ENCODE data around the gene PRKN. TPM values are rescaled to one million over a fixed set of nuclear protein-coding genes. Genes with fewer than 3 reads are reported as not detected.

Gene PRKN
- 2.3 and 2.8 TPM in 2 replicates for total RNA-seq
- polyA plus RNA-seq = 2.4 and 3.9 TPM in 2 replicates

GRCh38 chr6:162727322-162728182 lies at the start of gene PRKN, which contains the start of gene PACRG:
PRKN (minus strand) TSS chr6:162727766.
PACRG (plus strand) TSS chr6:162727974.
- Histone ChIP-seq H3K9me3 (ENCODE audit: low read depth) (no peaks in the 10 kb centered on the region), H3K4me2 (peak within 1 kb of the TSS; percentile 78), H2AFZ (peak within 1 kb of the TSS; percentile 80), H3K36me3 (replicated peaks; ENCODE audit: insufficient read depth, low read depth) (no peaks in the 10 kb centered on the region), H3K27me3 (no peaks in the 10 kb centered on the region), H3K9me2 (replicated peaks; ENCODE audit: insufficient read depth) (no peaks in the 10 kb centered on the region), H3K4me1 (ENCODE audit: insufficient read depth) (peaks cover 3% of the 10 kb centered on the region), H3K79me2 (no peaks in the 10 kb centered on the region), H3K4me3 (peak within 1 kb of the TSS; percentile 28), H4K20me1 (ENCODE audit: insufficient read depth, poor library complexity, severe bottlenecking) (no peaks in the 10 kb centered on the region), H3K27ac (peak within 1 kb of the TSS; percentile 76)
- TF ChIP-seq EZH2 (IDR thresholded peaks at IDR 0.05; ENCODE audit: borderline replicate concordance) (no peak), CTCF (IDR thresholded peaks at IDR 0.05; ENCODE audit: poor library complexity) (no peak), EZH2phosphoT487 (IDR thresholded peaks at IDR 0.05; ENCODE audit: low read depth, severe bottlenecking, unreplicated experiment) (no peak)
- 1% methylated on average over 46 of the region's 84 CpGs for WGBS (ENCODE audit: low lambda C conversion rate, missing lambda C conversion rate)
- DNase-seq (ENCODE audit: low spot score) = peak; percentile 100

- Histone ChIP-seq H3K27ac (no peak overlapping the region), H2AFZ (no peak overlapping the region), H3K4me2 (no peak overlapping the region), H4K20me1 (ENCODE audit: insufficient read depth, poor library complexity, severe bottlenecking) (no peaks in the 10 kb centered on the region), H3K36me3 (replicated peaks; ENCODE audit: insufficient read depth, low read depth) (no peaks in the 10 kb centered on the region), H3K79me2 (no peaks in the 10 kb centered on the region), H3K4me3 (no peak overlapping the region), H3K27me3 (no peaks in the 10 kb centered on the region), H3K9me3 (ENCODE audit: low read depth) (no peaks in the 10 kb centered on the region), H3K4me1 (ENCODE audit: insufficient read depth) (no peaks in the 10 kb centered on the region), H3K9me2 (replicated peaks; ENCODE audit: insufficient read depth) (no peaks in the 10 kb centered on the region)
- TF ChIP-seq CTCF (IDR thresholded peaks at IDR 0.05; ENCODE audit: poor library complexity) = no peak
- TF ChIP-seq EZH2phosphoT487 (IDR thresholded peaks at IDR 0.05; ENCODE audit: low read depth, severe bottlenecking, unreplicated experiment) = no peak
- no peak for TF ChIP-seq EZH2 (IDR thresholded peaks at IDR 0.05; ENCODE audit: borderline replicate concordance)
- 91% methylated on average over 7 of the region's 7 CpGs for WGBS (ENCODE audit: low lambda C conversion rate, missing lambda C conversion rate)
- no peak for DNase-seq (ENCODE audit: low spot score)
These were observed 49.5 kb upstream of the PRKN start for GRCh38 chr6:162777091-162777490.

- no peak overlapping the region for H2AFZ ChIP-seq
- H3K9me2 ChIP-seq (replicated peaks; ENCODE audit: insufficient read depth) = no peaks in the 10 kb centered on the region
- no peaks in the 10 kb centered on the region for H4K20me1 ChIP-seq (ENCODE audit: insufficient read depth, poor library complexity, severe bottlenecking)
- no peak overlapping the region for H3K27ac ChIP-seq
- TF ChIP-seq EZH2 (IDR thresholded peaks at IDR 0.05; ENCODE audit: borderline replicate concordance) = no peak
- no peak for TF ChIP-seq EZH2phosphoT487 (IDR thresholded peaks at IDR 0.05; ENCODE audit: low read depth, severe bottlenecking, unreplicated experiment)
- TF ChIP-seq CTCF (IDR thresholded peaks at IDR 0.05; ENCODE audit: poor library complexity) = no peak
- no peak for DNase-seq (ENCODE audit: low spot score)
- no peaks in the 10 kb centered on the region for H3K79me2 ChIP-seq
- H3K36me3 ChIP-seq (replicated peaks; ENCODE audit: insufficient read depth, low read depth) = no peaks in the 10 kb centered on the region
- no peak overlapping the region for H3K4me3 ChIP-seq
- no peak overlapping the region for H3K4me2 ChIP-seq
- H3K4me1 ChIP-seq (ENCODE audit: insufficient read depth) = no peaks in the 10 kb centered on the region
- WGBS (ENCODE audit: low lambda C conversion rate, missing lambda C conversion rate) = 84% methylated on average over 3 of the region's 3 CpGs
- H3K9me3 ChIP-seq (ENCODE audit: low read depth) = no peaks in the 10 kb centered on the region
- H3K27me3 ChIP-seq = no peaks in the 10 kb centered on the region
These were observed 46.4 kb upstream of the PRKN start for GRCh38 chr6:162773996-162774395.
